ENCODE measurements around the gene GSX1. TPM values are rescaled to one million over a fixed set of nuclear protein-coding genes. Genes with fewer than 3 reads are reported as not detected.
"Not testable (repeated sequence)": the region's sequence is repeated elsewhere in the genome, so short reads cannot be mapped to it uniquely, and the experiment has no call there.

The GSX1 gene
- total and polyA plus RNA-seq, 7 experiments from 2014 or later, result not detected

DNA sequence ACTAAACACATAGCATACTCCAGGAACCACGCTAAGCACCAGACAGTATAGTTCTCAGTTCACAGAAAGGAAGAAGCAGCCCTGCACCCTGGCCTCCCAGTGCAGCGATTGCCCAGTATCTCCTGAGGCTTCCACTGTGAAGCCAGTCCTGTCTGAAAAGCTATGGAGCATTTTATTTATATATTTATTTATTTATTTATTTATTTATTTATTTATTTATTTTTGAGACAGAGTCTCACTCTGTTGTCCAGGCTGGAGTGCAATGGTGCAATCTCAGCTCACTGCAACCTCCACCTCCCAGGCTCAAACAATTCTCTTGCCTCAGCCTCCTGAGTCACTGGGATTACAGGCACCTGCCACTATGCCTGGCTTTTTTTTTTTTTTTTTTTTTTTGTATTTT lies 25.5 kb downstream of the GSX1 start:
- DNase-seq; H3K27ac Mint-ChIP-seq; H3K9me3 Mint-ChIP-seq; H3K36me3 ChIP-seq (ENCODE audit: control insufficient read depth in 2 of 3, insufficient read depth in 3 of 3, low read length in 3 of 3); ATAC-seq; H3K27ac ChIP-seq (ENCODE audit: low read depth, low read length); H3K27me3 ChIP-seq (ENCODE audit: control insufficient read depth in 2 of 2, insufficient read depth in 2 of 2, low read length in 2 of 2); H3K9me3 ChIP-seq (ENCODE audit: control insufficient read depth in 2 of 3, low read length in 3 of 3); CTCF ChIA-PET; POLR2A ChIA-PET; intact Hi-C loops (cut with micrococcal nuclease); H3K4me1 ChIP-seq (ENCODE audit: control insufficient read depth in 2 of 2, insufficient read depth in 2 of 2, low read length in 2 of 2); H3K4me1 Mint-ChIP-seq; H3K4me3 ChIP-seq (ENCODE audit: low read length); H3K36me3 Mint-ChIP-seq; H3K4me3 Mint-ChIP-seq: not testable (repeated sequence)
- peaks cover 49 to 60% (median 54%) of the 10 kb centered on the region in 5 donors for H3K27me3 Mint-ChIP-seq

DNA sequence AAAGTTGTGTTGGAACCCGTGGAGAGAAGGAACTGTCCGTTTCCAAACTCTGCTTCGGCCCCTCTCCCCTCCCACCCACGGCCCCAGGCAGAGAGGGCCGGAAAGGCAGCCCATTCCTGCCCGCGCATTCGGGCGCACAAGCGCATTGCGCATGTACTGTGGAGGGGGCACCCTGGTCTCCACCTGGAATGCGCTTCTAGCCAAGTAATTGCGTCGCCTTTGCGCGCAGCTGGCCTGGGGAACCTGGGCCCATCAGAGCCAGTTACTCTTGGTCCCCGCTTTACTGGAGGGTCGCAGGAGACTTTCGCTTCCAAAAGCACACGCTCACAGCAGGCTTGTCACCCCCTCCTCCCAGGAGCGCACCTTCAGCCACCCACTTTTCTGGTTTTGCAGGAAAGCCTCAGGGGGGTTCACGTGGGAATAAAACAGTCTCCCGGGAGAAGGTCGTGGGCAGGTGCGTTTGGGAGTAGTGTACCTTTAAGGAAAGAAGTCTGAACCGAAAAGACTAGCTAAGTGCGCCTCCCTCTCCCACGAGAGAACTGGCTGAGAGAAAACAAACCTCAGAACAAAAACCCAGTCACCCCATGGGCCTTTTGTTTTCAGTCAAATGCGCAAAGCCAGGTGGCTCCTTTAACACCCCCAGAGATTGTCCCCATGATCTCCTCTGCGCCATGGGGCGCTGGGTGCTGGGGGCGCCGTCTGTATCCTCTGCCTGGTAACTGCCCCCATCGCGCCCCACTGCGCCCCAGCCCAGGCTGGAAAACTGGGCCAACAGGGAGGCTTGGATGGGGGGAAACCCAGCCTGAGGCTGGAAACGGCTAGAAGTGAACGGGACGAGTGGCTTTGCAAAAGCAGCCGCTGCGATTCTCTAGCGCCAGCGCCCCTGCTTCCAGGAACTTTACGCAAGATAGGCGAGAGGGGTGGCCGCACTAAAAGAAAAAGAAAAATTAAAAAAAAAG lies 28.5 kb downstream of the GSX1 start:
- Histone ChIP-seq H3K36me3 (ENCODE audit: control insufficient read depth in 2 of 3, insufficient read depth in 3 of 3, low read length in 3 of 3) (no peaks in the 10 kb centered on the region), H3K4me3 (ENCODE audit: low read length) (no peak overlapping the region), H3K4me1 (ENCODE audit: control insufficient read depth in 2 of 2, insufficient read depth in 2 of 2, low read length in 2 of 2) (no peaks in the 10 kb centered on the region), H3K27me3 (ENCODE audit: control insufficient read depth in 2 of 2, insufficient read depth in 2 of 2, low read length in 2 of 2) (peaks cover 0 to 5% of the 10 kb centered on the region in 2 donors), H3K27ac (ENCODE audit: low read depth, low read length) (no peak overlapping the region), H3K9me3 (ENCODE audit: control insufficient read depth in 2 of 3, low read length in 3 of 3) (no peaks in the 10 kb centered on the region)
- Mint-ChIP-seq H3K4me1 (no peaks in the 10 kb centered on the region), H3K36me3 (no peaks in the 10 kb centered on the region), H3K27ac (no peak overlapping the region), H3K27me3 (peaks cover 64 to 74% (median 70%) of the 10 kb centered on the region in 5 donors), H3K9me3 (no peaks in the 10 kb centered on the region), H3K4me3 (no peak overlapping the region)
- intact Hi-C loops (cut with micrococcal nuclease), result loop anchor here in 1 of 2 donors (2.0 to 10.0 kb wide), 2 partner anchors 28 to 134 kb away; partner anchors contain the start of gene GSX1
- no peak for DNase-seq
- ChIA-PET POLR2A (no interaction called here), CTCF (no interaction called here)
- no peak for ATAC-seq

DNA sequence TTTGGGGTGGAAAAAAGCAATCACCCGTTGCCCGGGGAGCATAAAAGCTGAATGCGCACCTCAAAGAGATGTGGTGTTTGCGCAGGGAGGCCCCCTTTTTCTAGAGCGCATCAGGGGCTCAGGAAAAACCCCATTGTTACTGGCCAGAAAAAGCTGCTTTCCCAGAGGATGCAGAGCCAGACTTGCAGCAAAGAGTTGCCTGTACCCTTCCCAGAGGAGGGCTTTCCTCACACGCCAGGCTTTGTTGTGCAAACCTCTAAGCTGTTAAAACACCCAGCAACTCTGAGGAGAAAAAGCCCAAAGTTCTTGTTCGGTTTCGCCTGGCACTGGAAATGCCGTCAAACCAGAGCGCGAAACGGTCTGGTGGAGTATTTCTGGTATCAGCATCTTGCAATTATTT lies 29.3 kb downstream of the GSX1 start:
- Histone ChIP-seq H3K27ac (ENCODE audit: low read depth, low read length) (no peak overlapping the region), H3K9me3 (ENCODE audit: control insufficient read depth in 2 of 3, low read length in 3 of 3) (no peaks in the 10 kb centered on the region), H3K36me3 (ENCODE audit: control insufficient read depth in 2 of 3, insufficient read depth in 3 of 3, low read length in 3 of 3) (no peaks in the 10 kb centered on the region), H3K4me1 (ENCODE audit: control insufficient read depth in 2 of 2, insufficient read depth in 2 of 2, low read length in 2 of 2) (peaks cover 0 to 3% of the 10 kb centered on the region in 2 donors), H3K4me3 (ENCODE audit: low read length) (no peak overlapping the region), H3K27me3 (ENCODE audit: control insufficient read depth in 2 of 2, insufficient read depth in 2 of 2, low read length in 2 of 2) (peaks cover 0 to 5% of the 10 kb centered on the region in 2 donors)
- intact Hi-C loops (cut with micrococcal nuclease), result loop anchor here in 1 of 2 donors (2.0 to 10.0 kb wide), 2 partner anchors 29 to 133 kb away; partner anchors contain the start of gene GSX1
- peaks cover 0 to 4% (median 0%) of the 10 kb centered on the region in 7 donors for H3K4me1 Mint-ChIP-seq
- H3K36me3 Mint-ChIP-seq, result no peaks in the 10 kb centered on the region
- ChIA-PET CTCF (no interaction called here), POLR2A (no interaction called here)
- H3K27me3 Mint-ChIP-seq, result peaks cover 66 to 81% (median 72%) of the 10 kb centered on the region in 5 donors
- H3K9me3 Mint-ChIP-seq, result no peaks in the 10 kb centered on the region
- no peak overlapping the region for H3K4me3 Mint-ChIP-seq
- H3K27ac Mint-ChIP-seq, result no peak overlapping the region
- DNase-seq (no peak), ATAC-seq (no peak)

DNA sequence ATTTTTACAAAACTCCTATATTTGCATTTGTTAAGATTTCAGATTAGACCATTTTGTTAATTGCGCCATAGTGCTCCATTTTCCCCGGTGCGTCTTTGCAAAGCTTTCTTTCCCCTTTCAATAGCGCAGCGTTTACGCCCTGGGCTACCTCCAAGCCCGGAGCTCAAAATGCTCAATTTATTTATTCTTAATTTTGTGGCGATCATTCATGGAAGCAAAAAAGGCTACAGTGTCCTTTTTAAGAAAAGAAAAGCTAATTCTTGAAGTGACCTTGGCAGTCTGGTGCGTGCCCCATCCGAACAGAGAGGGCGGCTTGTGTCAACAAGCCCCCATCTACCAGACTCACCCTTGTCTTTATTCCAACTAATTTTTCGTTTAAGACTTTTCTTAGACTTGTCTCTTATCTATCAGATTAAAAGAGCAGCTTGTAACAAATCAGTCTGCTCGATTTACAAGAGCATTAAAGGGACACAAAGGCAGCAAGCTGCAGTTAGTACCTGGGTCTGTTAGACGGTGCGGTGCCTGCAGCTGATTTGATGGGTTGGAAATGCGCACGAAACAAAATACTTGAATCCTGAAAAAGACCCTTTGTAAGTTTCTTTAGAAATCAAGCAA lies 30.1 kb downstream of the GSX1 start:
- H3K27me3 Mint-ChIP-seq, result peaks cover 67 to 82% (median 72%) of the 10 kb centered on the region in 5 donors
- Histone ChIP-seq H3K27me3 (ENCODE audit: control insufficient read depth in 2 of 2, insufficient read depth in 2 of 2, low read length in 2 of 2) (peaks cover 3 to 5% of the 10 kb centered on the region in 2 donors), H3K4me1 (ENCODE audit: control insufficient read depth in 2 of 2, insufficient read depth in 2 of 2, low read length in 2 of 2) (peaks cover 0 to 3% of the 10 kb centered on the region in 2 donors), H3K27ac (ENCODE audit: low read depth, low read length) (no peak overlapping the region), H3K4me3 (ENCODE audit: low read length) (no peak overlapping the region), H3K36me3 (ENCODE audit: control insufficient read depth in 2 of 3, insufficient read depth in 3 of 3, low read length in 3 of 3) (no peaks in the 10 kb centered on the region), H3K9me3 (ENCODE audit: control insufficient read depth in 2 of 3, low read length in 3 of 3) (no peaks in the 10 kb centered on the region)
- no peak for ATAC-seq
- DNase-seq, result no peak
- ChIA-PET CTCF (interaction anchor here (0.6 to 1.0 kb wide), 2 partner anchors 445 to 449 kb away, joined by 3 to 4 read pairs; no protein-coding TSS in a partner anchor), POLR2A (no interaction called here)
- H3K36me3 Mint-ChIP-seq, result no peaks in the 10 kb centered on the region
- peaks cover 0 to 7% (median 0%) of the 10 kb centered on the region in 7 donors for H3K4me1 Mint-ChIP-seq
- H3K4me3 Mint-ChIP-seq, result no peak overlapping the region
- intact Hi-C loops (cut with micrococcal nuclease), result loop anchor here in 1 of 2 donors (10.0 kb wide), 1 partner anchor 132 kb away; no protein-coding TSS in a partner anchor
- H3K27ac Mint-ChIP-seq, result no peak overlapping the region
- no peaks in the 10 kb centered on the region for H3K9me3 Mint-ChIP-seq

DNA sequence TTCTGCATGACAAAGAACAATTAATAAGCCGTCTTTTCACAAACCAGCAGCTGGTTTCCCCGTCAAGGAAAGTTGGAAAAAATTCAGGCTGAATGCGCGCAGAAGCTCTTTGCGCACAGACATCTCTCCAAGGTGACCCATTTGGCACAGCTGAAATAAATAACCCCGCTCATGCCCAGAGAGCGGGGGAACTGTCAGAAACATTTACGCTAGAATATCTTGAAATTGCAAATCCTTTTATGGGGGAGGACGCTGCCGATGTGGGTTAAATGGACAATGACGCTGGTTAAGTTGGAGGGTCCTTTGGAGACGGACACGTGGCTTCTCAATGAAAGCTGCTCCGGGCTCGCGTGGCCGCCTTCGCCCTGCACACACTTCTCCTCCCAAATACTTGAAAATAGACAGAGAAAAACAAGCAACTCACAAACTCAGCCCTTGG lies 30.6 kb downstream of the GSX1 start:
- Mint-ChIP-seq H3K4me1 (peaks cover 0 to 7% (median 0%) of the 10 kb centered on the region in 7 donors), H3K27ac (no peak overlapping the region), H3K27me3 (peaks cover 69 to 86% (median 74%) of the 10 kb centered on the region in 5 donors), H3K36me3 (no peaks in the 10 kb centered on the region), H3K4me3 (no peak overlapping the region), H3K9me3 (no peaks in the 10 kb centered on the region)
- intact Hi-C loops (cut with micrococcal nuclease), result loop anchor here in 1 of 2 donors (10.0 kb wide), 1 partner anchor 132 kb away; no protein-coding TSS in a partner anchor
- DNase-seq (no peak), ATAC-seq (no peak)
- H3K4me1 ChIP-seq (ENCODE audit: control insufficient read depth in 2 of 2, insufficient read depth in 2 of 2, low read length in 2 of 2), result peaks cover 0 to 3% of the 10 kb centered on the region in 2 donors
- ChIA-PET POLR2A (no interaction called here), CTCF (interaction anchor here (1.0 kb wide), 1 partner anchor 449 kb away, joined by 3 read pairs; no protein-coding TSS in a partner anchor)
- H3K9me3 ChIP-seq (ENCODE audit: control insufficient read depth in 2 of 3, low read length in 3 of 3), result no peaks in the 10 kb centered on the region
- H3K4me3 ChIP-seq (ENCODE audit: low read length), result no peak overlapping the region
- no peak overlapping the region for H3K27ac ChIP-seq (ENCODE audit: low read depth, low read length)
- no peaks in the 10 kb centered on the region for H3K36me3 ChIP-seq (ENCODE audit: control insufficient read depth in 2 of 3, insufficient read depth in 3 of 3, low read length in 3 of 3)
- H3K27me3 ChIP-seq (ENCODE audit: control insufficient read depth in 2 of 2, insufficient read depth in 2 of 2, low read length in 2 of 2), result peaks cover 3 to 5% of the 10 kb centered on the region in 2 donors

DNA sequence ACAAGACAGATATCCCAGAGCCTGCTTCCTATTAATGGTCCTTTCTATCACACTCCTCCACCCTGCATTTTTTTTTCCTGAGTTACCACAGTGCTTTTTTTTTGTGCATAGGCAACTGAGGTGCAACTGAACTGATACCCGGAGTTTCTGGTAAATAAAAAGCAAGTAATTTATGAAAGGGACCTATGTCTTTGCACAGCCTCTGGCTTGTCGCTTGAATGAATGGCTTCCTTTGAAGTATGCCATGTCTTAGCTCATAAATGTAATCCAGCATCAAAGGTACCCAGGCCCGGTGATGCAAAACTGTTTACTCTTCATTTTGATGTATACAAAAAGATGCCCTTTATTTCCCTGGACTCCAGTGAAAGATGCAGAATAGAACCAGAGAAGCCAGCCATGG lies 31.8 kb downstream of the GSX1 start:
- no peak overlapping the region for H3K4me3 Mint-ChIP-seq
- POLR2A ChIA-PET, result no interaction called here
- peaks cover 72 to 92% (median 78%) of the 10 kb centered on the region in 5 donors for H3K27me3 Mint-ChIP-seq
- H3K27ac ChIP-seq (ENCODE audit: low read depth, low read length), result no peak overlapping the region
- CTCF ChIA-PET, result interaction anchor here (0.6 to 8.7 kb wide), 3 partner anchors 450 to 805 kb away, joined by 3 to 124 read pairs (median 32); no protein-coding TSS in a partner anchor
- H3K36me3 Mint-ChIP-seq, result no peaks in the 10 kb centered on the region
- no peak for ATAC-seq
- no peaks in the 10 kb centered on the region for H3K36me3 ChIP-seq (ENCODE audit: control insufficient read depth in 2 of 3, insufficient read depth in 3 of 3, low read length in 3 of 3)
- peaks cover 0 to 7% (median 0%) of the 10 kb centered on the region in 7 donors for H3K4me1 Mint-ChIP-seq
- no peak overlapping the region for H3K27ac Mint-ChIP-seq
- intact Hi-C loops (cut with micrococcal nuclease), result loop anchor here in 1 of 2 donors (10.0 kb wide), 1 partner anchor 131 kb away; no protein-coding TSS in a partner anchor
- H3K9me3 ChIP-seq (ENCODE audit: control insufficient read depth in 2 of 3, low read length in 3 of 3), result no peaks in the 10 kb centered on the region
- H3K4me1 ChIP-seq (ENCODE audit: control insufficient read depth in 2 of 2, insufficient read depth in 2 of 2, low read length in 2 of 2), result peaks cover 0 to 3% of the 10 kb centered on the region in 2 donors
- H3K9me3 Mint-ChIP-seq, result no peaks in the 10 kb centered on the region
- H3K4me3 ChIP-seq (ENCODE audit: low read length), result no peak overlapping the region
- no peak for DNase-seq
- peaks cover 3 to 5% of the 10 kb centered on the region in 2 donors for H3K27me3 ChIP-seq (ENCODE audit: control insufficient read depth in 2 of 2, insufficient read depth in 2 of 2, low read length in 2 of 2)
